Measurements from ENCODE around the gene SPRN.

GRCh38 chr10:133440633-133441285, 16.3 kb upstream of the SPRN start:
- no peak for TF ChIP-seq SP1 (CRISPR knock-in tag; conservative IDR thresholded peaks at IDR 0.05)
- no peak for TF ChIP-seq TP53 (CRISPR knock-in tag; IDR thresholded peaks at IDR 0.05)
- TF ChIP-seq ELF4 (CRISPR knock-in tag; IDR thresholded peaks at IDR 0.05; ENCODE audit: low read depth) = no peak
- TF ChIP-seq CTCF (IDR thresholded peaks at IDR 0.05) = no peak
- TF ChIP-seq PRRX2 (CRISPR knock-in tag; IDR thresholded peaks at IDR 0.05) = no peak
- no peak for TF ChIP-seq STAT6 (CRISPR knock-in tag; conservative IDR thresholded peaks at IDR 0.05; ENCODE audit: low read depth)
- no peak for TF ChIP-seq NR2C2 (CRISPR knock-in tag; IDR thresholded peaks at IDR 0.05)
- TF ChIP-seq NFATC4 (CRISPR knock-in tag; IDR thresholded peaks at IDR 0.05) = no peak

All from WTC11 (cell line).